NCI-H2227 (cell line): ENCODE measurements around the gene RFK.

ENCODE experiments used
- DNase-seq: peaks from one replicate; lab custom pipeline; 2025; ENCODE audit not compliant: unreplicated experiment; lab: John Stamatoyannopoulos, UW

The RFK gene

GRCh38 chr9:76336027-76336426 is 58.2 kb downstream of the RFK start:
- DNase-seq, result no peak
